Neural cell (in vitro differentiated cells): ENCODE results near the gene ADCY7. TPM values are rescaled to one million over a fixed set of nuclear protein-coding genes. Genes with fewer than 3 reads are reported as not detected.

Experiments used
- H2AFZ ChIP-seq: fragments of 200-600, 300-800 bp; sonication (generic), shearing (Covaris generic); 2 replicates; pipeline ENCODE4 v1.6.0; 2014; ENCODE audit warnings: low read depth, mild to moderate bottlenecking, antibody characterized with exemption, low read length, moderate library complexity
- H3F3A ChIP-seq: fragments of 200-600 bp; shearing (Covaris generic); 2 replicates; pipeline ENCODE4 v1.6.1; 2016; ENCODE audit warnings: mild to moderate bottlenecking, moderate library complexity, mixed read lengths, antibody characterized with exemption, low read length; ENCODE audit not compliant: insufficient read depth, poor library complexity, severe bottlenecking
- H3K27ac ChIP-seq: fragments of 200-600, 300-800 bp; sonication (generic), shearing (Covaris generic); 2 replicates; pipeline ENCODE4 v1.5.1; 2014; ENCODE audit warnings: mild to moderate bottlenecking, low read length, moderate library complexity
- H3K27me3 ChIP-seq: fragments of 300-800, 200-600 bp; sonication (generic), shearing (Covaris generic); 2 replicates; pipeline ENCODE4 v1.6.0; 2014; ENCODE audit warnings: mild to moderate bottlenecking, low read depth, low read length, moderate library complexity; ENCODE audit not compliant: insufficient read depth
- H3K36me3 ChIP-seq: fragments of 300-800, 200-600 bp; sonication (generic), shearing (Covaris generic); 2 replicates; pipeline ENCODE4 v1.5.1; 2014; ENCODE audit warnings: mild to moderate bottlenecking, antibody characterized with exemption, low read length, moderate library complexity; ENCODE audit not compliant: insufficient read depth
- H3K4me2 ChIP-seq: fragments of 300-800, 200-600 bp; sonication (generic), shearing (Covaris generic); 2 replicates; pipeline ENCODE4 v1.6.0; 2014; ENCODE audit warnings: mild to moderate bottlenecking, low read length
- H3K4me3 ChIP-seq: fragments of 300-800, 200-600 bp; sonication (generic), shearing (Covaris generic); 2 replicates; pipeline ENCODE4 v1.5.1; 2014; ENCODE audit warnings: mild to moderate bottlenecking, low read length, moderate library complexity
- H3K79me2 ChIP-seq: fragments of 200-600 bp; shearing (Covaris generic); replicated peaks from 2 replicates; pipeline ENCODE4 v1.6.0; 2014; ENCODE audit warnings: mild to moderate bottlenecking, low read length, moderate library complexity; ENCODE audit not compliant: insufficient read depth
- H3K9ac ChIP-seq: fragments of 300-800, 200-600 bp; sonication (generic), shearing (Covaris generic); 2 replicates; pipeline ENCODE4 v1.6.1; 2016; ENCODE audit warnings: mild to moderate bottlenecking, low read length, mixed read lengths
- H3K9me2 ChIP-seq: fragments of 200-600 bp; shearing (Covaris generic); 2 replicates; pipeline ENCODE4 v1.6.1; 2016; ENCODE audit warnings: mild to moderate bottlenecking, low read length, mixed read lengths; ENCODE audit not compliant: insufficient read depth
- H3K9me3 ChIP-seq: fragments of 200-600, 300-800 bp; sonication (generic), shearing (Covaris generic); 2 replicates; pipeline ENCODE4 v1.6.1; 2016; ENCODE audit warnings: mild to moderate bottlenecking, mixed run types, low read length, moderate library complexity, mixed read lengths
- H4K20me1 ChIP-seq: fragments of 200-600 bp; shearing (Covaris generic); 2 replicates; pipeline ENCODE4 v1.6.1; 2016; ENCODE audit warnings: mild to moderate bottlenecking, mixed run types; ENCODE audit not compliant: insufficient read depth
- CTCF ChIP-seq: fragments of 450-650 bp; IDR thresholded peaks from 2 replicates; pipeline ENCODE4 v1.5.1; 2014; ENCODE audit warnings: antibody characterized with exemption, mild to moderate bottlenecking, moderate library complexity; ENCODE audit not compliant: poor library complexity, severe bottlenecking
- EP300 ChIP-seq: fragments of 450-650 bp; conservative IDR thresholded peaks from 2 replicates; pipeline ENCODE4 v1.6.1; 2014; ENCODE audit warnings: antibody characterized with exemption, mild to moderate bottlenecking, moderate library complexity; ENCODE audit not compliant: poor library complexity, severe bottlenecking
- EZH2 ChIP-seq: fragments of 200-600, 300-800 bp; shearing (Covaris generic), sonication (generic); IDR thresholded peaks from 2 replicates; pipeline ENCODE4 v1.6.1; 2014; ENCODE audit warnings: antibody characterized with exemption, low read length, borderline replicate concordance, mild to moderate bottlenecking; ENCODE audit not compliant: insufficient read depth, poor library complexity, severe bottlenecking
- MXI1 ChIP-seq: fragments of 450-650 bp; conservative IDR thresholded peaks from 2 replicates; pipeline ENCODE4 v1.6.1; 2014; ENCODE audit warnings: antibody characterized with exemption, mild to moderate bottlenecking; ENCODE audit not compliant: poor library complexity, severe bottlenecking
- POLR2AphosphoS5 ChIP-seq: IDR thresholded peaks from 2 replicates; pipeline ENCODE4 v1.6.1; 2012
- RAD21 ChIP-seq: fragments of 450-650 bp; conservative IDR thresholded peaks from 2 replicates; pipeline ENCODE4 v1.6.1; 2014; ENCODE audit warnings: antibody characterized with exemption, mild to moderate bottlenecking, moderate library complexity
- REST ChIP-seq: IDR thresholded peaks from 2 replicates; pipeline ENCODE4 v1.6.1; 2012; ENCODE audit warnings: borderline replicate concordance
- SMC3 ChIP-seq: fragments of 450-650 bp; conservative IDR thresholded peaks from 2 replicates; pipeline ENCODE4 v1.6.1; 2014; ENCODE audit warnings: antibody characterized with exemption, mild to moderate bottlenecking, moderate library complexity; ENCODE audit not compliant: poor library complexity
- TAF1 ChIP-seq: IDR thresholded peaks from 2 replicates; pipeline ENCODE4 v1.6.1; 2012; ENCODE audit warnings: low read depth
- polyA plus RNA-seq: library from polyadenylated mRNA; depleted of rRNA; stranded (reverse); fragments of >200 nt; gene quantifications from 2 replicates; pipeline ENCODE4 v1.2.3, GENCODE V29; 2014

Gene ADCY7
- polyA plus RNA-seq, 1 donor from 2014 or later, result 2.0 TPM

- H3K4me3 ChIP-seq, result no peak overlapping the region
- no peak overlapping the region for H3K27ac ChIP-seq
- H3K79me2 ChIP-seq, result no peaks in the 10 kb centered on the region
- no peaks in the 10 kb centered on the region for H4K20me1 ChIP-seq
- TF ChIP-seq POLR2AphosphoS5 (no peak), RAD21 (no peak), EZH2 (no peak), EP300 (no peak), CTCF (no peak), SMC3 (no peak), TAF1 (no peak), REST (no peak), MXI1 (no peak)
- no peaks in the 10 kb centered on the region for H3K9me3 ChIP-seq
- H3K27me3 ChIP-seq, result no peaks in the 10 kb centered on the region
- no peak overlapping the region for H2AFZ ChIP-seq
- H3K4me2 ChIP-seq, result no peak overlapping the region
- H3K9me2 ChIP-seq, result no peaks in the 10 kb centered on the region
- H3F3A ChIP-seq, result no peaks in the 10 kb centered on the region
- H3K36me3 ChIP-seq, result no peaks in the 10 kb centered on the region
- no peak overlapping the region for H3K9ac ChIP-seq
Observed at GRCh38 chr16:50269769-50270509, 3.6 kb downstream of the ADCY7 start.

- TF ChIP-seq CTCF (no peak), TAF1 (no peak), SMC3 (no peak)
- no peaks in the 10 kb centered on the region for H4K20me1 ChIP-seq
Observed at GRCh38 chr16:50270510-50271147, 4.3 kb downstream of the ADCY7 start.

More at GRCh38 chr16:50270510-50271147, 4.3 kb downstream of the ADCY7 start:
- H3K4me2 ChIP-seq, result no peak overlapping the region
- H3K27ac ChIP-seq, result no peak overlapping the region
- H3K79me2 ChIP-seq, result no peaks in the 10 kb centered on the region
- H3K9ac ChIP-seq, result no peak overlapping the region
- no peaks in the 10 kb centered on the region for H3K9me3 ChIP-seq
- H3K27me3 ChIP-seq, result no peaks in the 10 kb centered on the region
- no peaks in the 10 kb centered on the region for H3F3A ChIP-seq
- no peaks in the 10 kb centered on the region for H3K36me3 ChIP-seq
- no peak overlapping the region for H3K4me3 ChIP-seq
- no peak overlapping the region for H2AFZ ChIP-seq
- H3K9me2 ChIP-seq, result no peaks in the 10 kb centered on the region
